H1 (cell line): ENCODE measurements around the gene DTL. TPM values are rescaled to one million over a fixed set of nuclear protein-coding genes. Genes with fewer than 3 reads are reported as not detected.

ENCODE experiments used
- CTCF ChIA-PET: fragments of 300-600 bp; sonication (Branson Sonifier 250); formaldehyde crosslinking; loops from one replicate; lab custom pipeline; 2021; ENCODE audit not compliant: partially characterized antibody; lab: Charles Lee
- POLR2A ChIA-PET: fragments of 300-600 bp; sonication (Branson Sonifier 250); formaldehyde crosslinking; loops from one replicate; lab custom pipeline; 2021; ENCODE audit warnings: inconsistent platforms; ENCODE audit not compliant: partially characterized antibody; lab: Charles Lee
- DNase-seq, 2 experiments: peaks; one replicate each; pipeline versions ENCODE4 v3.0.0 to v3.0.0-alpha.2; 2010 to 2022; ENCODE audit warnings: low spot score in 2 of 2, low read depth in 1 of 2, mixed read lengths in 1 of 2
- FAIRE-seq: peaks from 2 replicates; lab custom pipeline; 2011; peaks lifted over from hg19 to GRCh38; lab: Jason Lieb, UNC
- H2AFZ ChIP-seq: 2 replicates; pipeline ENCODE4 v1.8.1; 2012; ENCODE audit warnings: low read length, inconsistent platforms
- H2AK5ac ChIP-seq: 2 replicates; pipeline ENCODE4 v1.6.1; 2013; ENCODE audit warnings: low read depth, low read length
- H2BK120ac ChIP-seq: replicated peaks from 2 replicates; pipeline ENCODE3; 2013; ENCODE audit warnings: low read depth, low read length, inconsistent platforms
- H2BK12ac ChIP-seq: 2 replicates; pipeline ENCODE4 v1.6.1; 2013; ENCODE audit warnings: low read depth, low read length
- H2BK15ac ChIP-seq: 2 replicates; pipeline ENCODE4 v1.6.1; 2013; ENCODE audit warnings: low read length
- H2BK20ac ChIP-seq: 2 replicates; pipeline ENCODE4 v1.6.1; 2013; ENCODE audit warnings: low read length
- H2BK5ac ChIP-seq: 2 replicates; pipeline ENCODE4 v1.6.1; 2013; ENCODE audit warnings: low read depth, low read length
- H3K14ac ChIP-seq: 2 replicates; pipeline ENCODE4 v1.6.1; 2013; ENCODE audit warnings: inconsistent platforms; ENCODE audit not compliant: insufficient read length
- H3K18ac ChIP-seq: 2 replicates; pipeline ENCODE4 v1.6.1; 2013; ENCODE audit warnings: low read length; ENCODE audit errors: extremely low read depth
- H3K23ac ChIP-seq: 2 replicates; pipeline ENCODE4 v1.6.1; 2013; ENCODE audit warnings: inconsistent platforms; ENCODE audit not compliant: insufficient read length
- H3K23me2 ChIP-seq: 2 replicates; pipeline ENCODE4 v1.6.1; 2013; ENCODE audit warnings: low read depth, low read length
- H3K27ac ChIP-seq: 2 replicates; pipeline ENCODE4 v1.6.1; 2011; ENCODE audit warnings: low read depth, low read length, inconsistent platforms
- H3K27me3 ChIP-seq, 4 experiments: replicated peaks in 1 of 4; 1 replicate in 1 of 4; 2 replicates in 3 of 4; pipeline versions ENCODE4 v1.6.1 to v1.8.1; 2011 to 2013; ENCODE audit warnings: low read length in 3 of 4, mild to moderate bottlenecking in 3 of 4, inconsistent platforms in 2 of 4, mixed read lengths in 2 of 4, moderate library complexity in 1 of 4; ENCODE audit not compliant: control insufficient read depth in 3 of 4, insufficient read depth in 3 of 4; ENCODE audit errors: extremely low read depth in 1 of 4
- H3K36me3 ChIP-seq, 4 experiments: 2 replicates each; pipeline versions ENCODE4 v1.6.1 to v1.8.1; 2011 to 2013; ENCODE audit warnings: mild to moderate bottlenecking in 4 of 4, low read length in 3 of 4, moderate library complexity in 2 of 4, control low read depth in 1 of 4, inconsistent platforms in 1 of 4; ENCODE audit not compliant: insufficient read depth in 4 of 4, control insufficient read depth in 2 of 4
- H3K4ac ChIP-seq: replicated peaks from 2 replicates; pipeline ENCODE3; 2013; ENCODE audit warnings: low read length, low read depth, mixed read lengths, inconsistent platforms; ENCODE audit not compliant: insufficient read length
- H3K4me1 ChIP-seq, 4 experiments: replicated peaks in 1 of 4; 1 replicate in 1 of 4; 2 replicates in 3 of 4; pipeline versions ENCODE4 v1.6.1 to v1.8.1; 2011 to 2013; ENCODE audit warnings: low read length in 3 of 4, inconsistent platforms in 2 of 4, mixed read lengths in 1 of 4; ENCODE audit not compliant: insufficient read depth in 4 of 4, control insufficient read depth in 3 of 4
- H3K4me2 ChIP-seq, 2 experiments: 2 replicates each; pipeline versions ENCODE4 v1.6.1 to v1.8.1; 2011 to 2013; ENCODE audit warnings: low read depth in 2 of 2, low read length in 2 of 2, control low read depth in 1 of 2, inconsistent platforms in 1 of 2, mild to moderate bottlenecking in 1 of 2; ENCODE audit not compliant: insufficient read depth in 1 of 2
- H3K4me3 ChIP-seq, 4 experiments: fragments of 200-600, 300-600 bp in 1 of 4; sonication (generic), shearing (Covaris generic), sonication (Bioruptor Twin) in 1 of 4; 2 replicates each; pipeline versions ENCODE4 v1.5.1 to v1.8.1; 2011 to 2016; ENCODE audit warnings: low read length in 4 of 4, low read depth in 3 of 4, control low read depth in 2 of 4, inconsistent platforms in 2 of 4, mild to moderate bottlenecking in 2 of 4, mixed read lengths in 1 of 4, moderate library complexity in 1 of 4; ENCODE audit not compliant: insufficient read depth in 2 of 4; ENCODE audit errors: extremely low read depth in 1 of 4
- H3K56ac ChIP-seq: replicated peaks from 2 replicates; pipeline ENCODE3; 2013; ENCODE audit warnings: low read depth, mild to moderate bottlenecking, mixed read lengths, low read length, inconsistent platforms; ENCODE audit not compliant: insufficient read length
- H3K79me1 ChIP-seq: 2 replicates; pipeline ENCODE4 v1.6.1; 2013; ENCODE audit warnings: low read depth, low read length, control low read depth
- H3K79me2 ChIP-seq, 2 experiments: 2 replicates each; pipeline versions ENCODE4 v1.6.1 to v1.8.1; 2012 to 2013; ENCODE audit warnings: low read length in 2 of 2, mild to moderate bottlenecking in 2 of 2, inconsistent platforms in 1 of 2; ENCODE audit not compliant: insufficient read depth in 2 of 2, control insufficient read depth in 1 of 2
- H3K9ac ChIP-seq, 4 experiments: replicated peaks in 1 of 4; 1 replicate in 1 of 4; 2 replicates in 3 of 4; pipeline versions ENCODE4 v1.6.1 to v1.8.1; 2011 to 2013; ENCODE audit warnings: low read depth in 3 of 4, low read length in 3 of 4, control low read depth in 2 of 4, mild to moderate bottlenecking in 2 of 4, moderate library complexity in 2 of 4, inconsistent platforms in 1 of 4; ENCODE audit errors: extremely low read depth in 1 of 4
- H3K9me3 ChIP-seq, 2 experiments: 2 replicates each; pipeline versions ENCODE4 v1.6.1 to v1.8.1; 2012 to 2013; ENCODE audit warnings: mild to moderate bottlenecking in 2 of 2, moderate library complexity in 2 of 2, control low read depth in 1 of 2, inconsistent platforms in 1 of 2, low read depth in 1 of 2, low read length in 1 of 2, mixed read lengths in 1 of 2; ENCODE audit not compliant: insufficient read depth in 2 of 2
- H4K20me1 ChIP-seq, 2 experiments: replicated peaks in 1 of 2; 2 replicates each; pipeline versions ENCODE3 to v1.8.1; 2011 to 2013; ENCODE audit warnings: inconsistent platforms in 2 of 2, low read length in 2 of 2, mild to moderate bottlenecking in 1 of 2; ENCODE audit not compliant: insufficient read depth in 2 of 2, control insufficient read depth in 1 of 2
- H4K5ac ChIP-seq: 2 replicates; pipeline ENCODE4 v1.6.1; 2013; ENCODE audit warnings: low read length, low read depth, mixed read lengths, inconsistent platforms; ENCODE audit not compliant: insufficient read length
- H4K8ac ChIP-seq: 2 replicates; pipeline ENCODE4 v1.8.0; 2013; ENCODE audit warnings: mild to moderate bottlenecking, moderate library complexity, low read length, inconsistent platforms; ENCODE audit not compliant: insufficient read depth; ENCODE audit errors: extremely low read depth
- H4K91ac ChIP-seq: replicated peaks from 2 replicates; pipeline ENCODE3; 2013; ENCODE audit warnings: low read length, mixed read lengths, inconsistent platforms; ENCODE audit not compliant: insufficient read length
- ASH2L ChIP-seq: fragments of 200-600, 300-600 bp; sonication (generic); IDR thresholded peaks from one replicate; pipeline ENCODE4 v1.7.1; 2017; ENCODE audit warnings: low read length
- BACH1 ChIP-seq: IDR thresholded peaks from 2 replicates; pipeline ENCODE4 v1.6.1; 2012; ENCODE audit warnings: low read length, improper control_type of control experiment
- EP300 ChIP-seq, 2 experiments: IDR thresholded peaks; 1 replicate in 1 of 2; 2 replicates in 1 of 2; pipeline ENCODE4 v1.6.1; 2011 to 2012; ENCODE audit warnings: low read depth in 2 of 2, low read length in 2 of 2, mild to moderate bottlenecking in 2 of 2, borderline replicate concordance in 1 of 2, inconsistent platforms in 1 of 2, moderate library complexity in 1 of 2
- EZH2 ChIP-seq: fragments of 200-600 bp; sonication (generic); IDR thresholded peaks from 2 replicates; pipeline ENCODE4 v1.7.1; 2012; ENCODE audit warnings: low read depth, mild to moderate bottlenecking, moderate library complexity, low read length, inconsistent platforms; ENCODE audit not compliant: severe bottlenecking
- RNF2 ChIP-seq: fragments of 200-900, 300-1000 bp; sonication (generic); IDR thresholded peaks from 2 replicates; pipeline ENCODE4 v1.7.1; 2016; ENCODE audit warnings: borderline replicate concordance, low read depth, mild to moderate bottlenecking, antibody characterized with exemption, low read length; ENCODE audit not compliant: poor library complexity, severe bottlenecking; ENCODE audit errors: missing control alignments
- RXRA ChIP-seq: IDR thresholded peaks from 2 replicates; pipeline ENCODE4 v1.6.1; 2011; ENCODE audit warnings: low read depth, mild to moderate bottlenecking, low read length, moderate library complexity; ENCODE audit not compliant: insufficient read depth
- SAP30 ChIP-seq: fragments of 300-600 bp; sonication (generic); IDR thresholded peaks from 2 replicates; pipeline ENCODE4 v1.7.1; 2012; ENCODE audit warnings: low read length, moderate library complexity, mild to moderate bottlenecking, inconsistent platforms; ENCODE audit not compliant: insufficient read depth, insufficient replicate concordance
- TAF1 ChIP-seq: IDR thresholded peaks from 2 replicates; pipeline ENCODE4 v1.6.1; 2011; ENCODE audit warnings: mild to moderate bottlenecking, low read depth, low read length
- ZNF274 ChIP-seq: IDR thresholded peaks from 2 replicates; pipeline ENCODE4 v1.7.0; 2012; ENCODE audit warnings: low read length, borderline replicate concordance; ENCODE audit errors: extremely low read depth
- WGBS, 2 experiments: shearing (Covaris generic) in 1 of 2; methylation state at CpG; one replicate each; pipeline versions ENCODE4 v1.1.6 to v1.1.7; 2013 to 2015; ENCODE audit warnings: low lambda C conversion rate in 2 of 2, mixed read lengths in 2 of 2, inconsistent platforms in 1 of 2, low coverage in 1 of 2, missing lambda C conversion rate in 1 of 2; ENCODE audit not compliant: insufficient replicate concordance in 2 of 2, insufficient coverage in 1 of 2, insufficient read length in 1 of 2; ENCODE audit errors: extremely low coverage in 1 of 2, missing lambda C conversion rate in 1 of 2; 5-methylcytosine and 5-hydroxymethylcytosine counted together
- polyA plus RNA-seq, 7 experiments: library from polyadenylated mRNA; depleted of rRNA in 3 of 7; stranded (reverse) in 5 of 7; unstranded in 2 of 7; fragments of >200 nt in 5 of 7; fragments of 200-250 nt in 2 of 7; gene quantifications; 1 replicate in 5 of 7; 2 replicates in 1 of 7; 4 replicates in 1 of 7; pipeline versions ENCODE4 v1.2.1 to v1.2.3, GENCODE V29; 2011 to 2013; ENCODE audit warnings: missing spikeins in 2 of 7, mixed read lengths in 2 of 7
- total RNA-seq: library from RNA; stranded (reverse); fragmentation: NEBNext Ultra II Directional; extraction: Animal tissue kit (Norgen Biotek cat#: 25700); gene quantifications from 2 replicates; pipeline ENCODE4 v1.2.1, GENCODE V29; 2021

Gene DTL
- total and polyA plus RNA-seq, 2 of the 8 experiments (the other 6 are each of a cell fraction or from before 2014, with no cell fraction given), result 36.0 to 46.9 TPM

- no peaks in the 10 kb centered on the region for H3K9me3 ChIP-seq
- no peaks in the 10 kb centered on the region for H3K27me3 ChIP-seq
- FAIRE-seq, result no peak
- H2AFZ ChIP-seq, result no peak overlapping the region
- no peak overlapping the region for H4K5ac ChIP-seq
- H2AK5ac ChIP-seq, result no peak overlapping the region
- no peak overlapping the region for H2BK12ac ChIP-seq
- no peak overlapping the region for H4K91ac ChIP-seq
- H3K4me1 ChIP-seq, result peaks cover 0 to 19% (median 14%) of the 10 kb centered on the region in 4 experiments; a peak in 5 of 7 replicates
- no peak overlapping the region for H3K4me2 ChIP-seq
- 0 out of 2 replicates have a peak, but pooled peaks cover 3% of the 10 kb centered on the region for H3K79me1 ChIP-seq
- no peak overlapping the region for H2BK15ac ChIP-seq
- TF ChIP-seq ASH2L, result no peak
- no peak for TF ChIP-seq ZNF274
- no peak for TF ChIP-seq BACH1
- TF ChIP-seq RXRA, result no peak
- TF ChIP-seq RNF2, result no peak
- no peak for TF ChIP-seq EP300 (IDR thresholded peaks at IDR 0.05; ENCODE audit: borderline replicate concordance in 1 of 2, low read depth in 2 of 2, low read length in 2 of 2)
- no peak for TF ChIP-seq EZH2
- TF ChIP-seq TAF1, result no peak
- TF ChIP-seq SAP30, result no peak
- TF ChIP-seq, all 59 proteins: peak for 0
- Histone ChIP-seq H3K79me2 (peaks cover 0 to 23% of the 10 kb centered on the region in 2 experiments; a peak in 2 of 4 replicates), H3K23me2 (no peaks in the 10 kb centered on the region), H3K56ac (no peak overlapping the region), H2BK5ac (no peak overlapping the region), H3K36me3 (peaks cover 0 to 32% (median 6%) of the 10 kb centered on the region in 4 experiments; a peak in 6 of 8 replicates), H4K20me1 (peaks cover 0 to 5% of the 10 kb centered on the region in 2 experiments), H3K4ac (no peak overlapping the region), H3K18ac (no peak overlapping the region), H3K9ac (no peak overlapping the region), H3K14ac (no peak overlapping the region), H3K23ac (no peak overlapping the region), H2BK20ac (no peak overlapping the region), H4K8ac (no peak overlapping the region), H3K27ac (no peak overlapping the region), H2BK120ac (no peak overlapping the region), H3K4me3 (no peak overlapping the region)
- ChIA-PET POLR2A (interaction anchor here (0.7 to 1.5 kb wide), 2 partner anchors 9 to 778 kb away, joined by 3 to 4 read pairs; no protein-coding TSS in a partner anchor), CTCF (interaction anchor here (0.8 to 2.2 kb wide), 6 partner anchors 10 to 354 kb away, joined by 3 to 11 read pairs (median 4); no protein-coding TSS in a partner anchor)
- WGBS, 2 experiments, result 85% methylated on average over 2 of the region's 2 CpGs; no CpG with 5 or more reads in 1 of the 2 experiments
- no peak for DNase-seq
Measured at GRCh38 chr1:212101735-212102134, 66.2 kb downstream of the DTL start.
